ENCODE data around the gene BRINP1. TPM values are rescaled to one million over a fixed set of nuclear protein-coding genes. Genes with fewer than 3 reads are reported as not detected.

The BRINP1 gene
- total RNA-seq, 1 donor: 17.0 TPM

- no peaks in the 10 kb centered on the region for H3K36me3 ChIP-seq (ENCODE audit: insufficient read depth, low read length)
- no peak for DNase-seq (ENCODE audit: insufficient read length, low spot score, missing footprints)
- H3K9me3 ChIP-seq (ENCODE audit: low read depth, low read length): peaks cover 2% of the 10 kb centered on the region
Observed at GRCh38 chr9:119221276-119221675, 148.0 kb downstream of the BRINP1 start.

GRCh38 chr9:119218293-119218692 lies 150.9 kb downstream of the BRINP1 start:
- H3K4me3 ChIP-seq (ENCODE audit: insufficient read depth, low read length): no peak overlapping the region
- no peaks in the 10 kb centered on the region for H3K27me3 ChIP-seq (ENCODE audit: insufficient read depth, low read length)
- no peak for DNase-seq (ENCODE audit: insufficient read length, low spot score, missing footprints)
- no peak for TF ChIP-seq CTCF (IDR thresholded peaks at IDR 0.05; ENCODE audit: extremely low read depth, low read depth, low read length)
- H3K9me3 ChIP-seq (ENCODE audit: low read depth, low read length): peaks cover under 1% of the 10 kb centered on the region
- no peaks in the 10 kb centered on the region for H3K79me2 ChIP-seq (ENCODE audit: insufficient read depth, low read length)
- H3K27ac ChIP-seq (ENCODE audit: low read depth, low read length): no peak overlapping the region
- no peak overlapping the region for H2AFZ ChIP-seq (ENCODE audit: low read length)
- H3K36me3 ChIP-seq (ENCODE audit: insufficient read depth, low read length): no peaks in the 10 kb centered on the region
- no peaks in the 10 kb centered on the region for H4K20me1 ChIP-seq (ENCODE audit: insufficient read depth, low read length)
- no peak overlapping the region for H3K4me2 ChIP-seq (ENCODE audit: insufficient read depth, low read length)
- H3K4me1 ChIP-seq (ENCODE audit: insufficient read depth, low read length): no peaks in the 10 kb centered on the region

More at GRCh38 chr9:119221276-119221675, 148.0 kb downstream of the BRINP1 start:
- no peak overlapping the region for H3K4me3 ChIP-seq (ENCODE audit: insufficient read depth, low read length)
- no peak overlapping the region for H3K27ac ChIP-seq (ENCODE audit: low read depth, low read length)
- H4K20me1 ChIP-seq (ENCODE audit: insufficient read depth, low read length): no peaks in the 10 kb centered on the region
- no peak for TF ChIP-seq CTCF (IDR thresholded peaks at IDR 0.05; ENCODE audit: extremely low read depth, low read depth, low read length)
- no peaks in the 10 kb centered on the region for H3K79me2 ChIP-seq (ENCODE audit: insufficient read depth, low read length)
- H3K4me1 ChIP-seq (ENCODE audit: insufficient read depth, low read length): no peaks in the 10 kb centered on the region
- H3K27me3 ChIP-seq (ENCODE audit: insufficient read depth, low read length): no peaks in the 10 kb centered on the region
- H3K4me2 ChIP-seq (ENCODE audit: insufficient read depth, low read length): no peak overlapping the region
- H2AFZ ChIP-seq (ENCODE audit: low read length): no peak overlapping the region

GRCh38 chr9:119216651-119217331 lies 152.4 kb downstream of the BRINP1 start:
- no peaks in the 10 kb centered on the region for H3K9me3 ChIP-seq (ENCODE audit: low read depth, low read length)
- DNase-seq (ENCODE audit: insufficient read length, low spot score, missing footprints): no peak

More at GRCh38 chr9:119216651-119217331, 152.4 kb downstream of the BRINP1 start:
- Histone ChIP-seq H3K27me3 (ENCODE audit: insufficient read depth, low read length) (no peaks in the 10 kb centered on the region), H3K79me2 (ENCODE audit: insufficient read depth, low read length) (no peaks in the 10 kb centered on the region), H3K36me3 (ENCODE audit: insufficient read depth, low read length) (no peaks in the 10 kb centered on the region), H4K20me1 (ENCODE audit: insufficient read depth, low read length) (no peaks in the 10 kb centered on the region), H3K4me2 (ENCODE audit: insufficient read depth, low read length) (no peak overlapping the region), H3K27ac (ENCODE audit: low read depth, low read length) (no peak overlapping the region), H3K4me1 (ENCODE audit: insufficient read depth, low read length) (no peaks in the 10 kb centered on the region), H3K4me3 (ENCODE audit: insufficient read depth, low read length) (no peak overlapping the region), H2AFZ (ENCODE audit: low read length) (no peak overlapping the region)
- no peak for TF ChIP-seq CTCF (IDR thresholded peaks at IDR 0.05; ENCODE audit: extremely low read depth, low read depth, low read length)

All from osteoblast (primary cell).